Activated CD4-positive, alpha-beta memory T cell treated with anti-CD3 and anti-CD28 coated beads for 36 hours (primary cell): ENCODE measurements around the gene LMBR1. TPM values are rescaled to one million over a fixed set of nuclear protein-coding genes. Genes with fewer than 3 reads are reported as not detected.

Source experiments
- CTCF ChIA-PET: fragments of 350-600 bp; sonication (Branson Sonifier 250); formaldehyde crosslinking; loops from one replicate; lab custom pipeline; 2021; ENCODE audit warnings: antibody characterized with exemption, inconsistent platforms; lab: Charles Lee
- POLR2A ChIA-PET: fragments of 350-600 bp; sonication (Branson Sonifier 250); formaldehyde crosslinking; loops from one replicate; lab custom pipeline; 2021; ENCODE audit warnings: antibody characterized with exemption; lab: Charles Lee
- DNase-seq: peaks from one replicate; pipeline ENCODE4 v3.0.0-alpha.2; 2020
- H3K27ac Mint-ChIP-seq: one replicate; pipeline ENCODE4 v1.8.0; 2021; ENCODE audit warnings: mixed read lengths
- H3K27me3 Mint-ChIP-seq: one replicate; pipeline ENCODE4 v1.8.0; 2021; ENCODE audit warnings: mixed read lengths
- H3K36me3 Mint-ChIP-seq: one replicate; pipeline ENCODE4 v1.8.0; 2021; ENCODE audit warnings: mixed read lengths
- H3K4me1 Mint-ChIP-seq: one replicate; pipeline ENCODE4 v1.8.0; 2021; ENCODE audit warnings: low read depth, mixed read lengths
- H3K4me3 Mint-ChIP-seq: one replicate; pipeline ENCODE4 v1.8.0; 2021; ENCODE audit warnings: mild to moderate bottlenecking, mixed read lengths
- H3K9me3 Mint-ChIP-seq: one replicate; pipeline ENCODE4 v1.8.0; 2021; ENCODE audit warnings: mixed read lengths
- intact Hi-C: fragments of 100-400 bp; cut with micrococcal nuclease; formaldehyde crosslinking; loops from one replicate; pipeline ENCODE4 v1.15.1; 2023
- total RNA-seq, 2 experiments: library from RNA; stranded (reverse); gene quantifications; one replicate each; pipeline ENCODE4 v1.2.3, GENCODE V29; 2021

Gene LMBR1
- total RNA-seq, 2 experiments from 2014 or later, result 36.6 to 37.8 TPM

DNA sequence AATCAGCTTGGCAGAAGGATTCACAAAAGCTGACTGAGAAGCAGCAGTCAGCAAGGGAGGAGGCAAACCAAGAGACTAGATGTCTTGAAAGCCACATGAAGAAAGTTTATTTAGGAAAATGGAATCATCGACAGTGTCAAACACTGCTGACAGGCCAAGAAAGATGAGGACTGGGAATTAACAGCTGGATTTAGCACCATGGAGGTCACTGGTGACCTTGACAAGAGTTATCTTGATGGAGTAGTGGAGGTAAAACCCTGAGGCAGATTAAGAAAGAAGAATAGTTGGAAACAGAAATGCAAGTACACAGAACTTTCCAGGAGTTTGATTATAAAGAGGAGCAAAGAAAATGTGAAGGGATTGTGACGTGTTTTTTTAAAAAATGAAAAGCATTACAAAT lies 51.5 kb downstream of the LMBR1 start:
- POLR2A ChIA-PET, result no interaction called here
- CTCF ChIA-PET, result no interaction called here
- no peak for DNase-seq
- Mint-ChIP-seq H3K36me3 (peaks cover 7% of the 10 kb centered on the region), H3K4me3 (no peak overlapping the region), H3K27ac (no peak overlapping the region), H3K27me3 (no peaks in the 10 kb centered on the region), H3K9me3 (no peaks in the 10 kb centered on the region), H3K4me1 (peaks cover 12% of the 10 kb centered on the region)
- intact Hi-C loops, result no loop called here

DNA sequence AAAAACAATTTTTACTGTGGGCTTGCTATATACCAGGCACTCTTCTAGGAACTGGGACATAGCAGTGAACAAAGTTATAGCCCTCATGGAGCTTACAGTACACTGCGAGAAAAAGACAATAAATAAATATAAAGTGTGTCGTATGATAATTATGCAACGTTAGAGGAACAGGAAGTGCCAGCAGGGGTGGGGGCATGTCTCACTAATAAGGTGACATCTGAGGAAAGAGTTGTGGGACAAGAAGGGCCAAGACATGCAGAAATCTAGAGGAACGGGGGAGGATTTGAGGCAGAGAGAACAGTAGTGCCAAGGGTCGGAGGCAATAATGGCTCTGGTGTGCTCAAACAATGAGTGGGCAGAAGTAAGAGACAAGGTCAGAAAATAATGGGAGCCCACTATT lies 52.8 kb downstream of the LMBR1 start:
- no peak overlapping the region for H3K27ac Mint-ChIP-seq
- POLR2A ChIA-PET, result no interaction called here
- no peak overlapping the region for H3K4me3 Mint-ChIP-seq
- DNase-seq, result no peak
- intact Hi-C loops, result no loop called here
- peaks cover 7% of the 10 kb centered on the region for H3K36me3 Mint-ChIP-seq
- H3K27me3 Mint-ChIP-seq, result no peaks in the 10 kb centered on the region
- CTCF ChIA-PET, result no interaction called here
- H3K4me1 Mint-ChIP-seq, result peaks cover 6% of the 10 kb centered on the region
- no peaks in the 10 kb centered on the region for H3K9me3 Mint-ChIP-seq

DNA sequence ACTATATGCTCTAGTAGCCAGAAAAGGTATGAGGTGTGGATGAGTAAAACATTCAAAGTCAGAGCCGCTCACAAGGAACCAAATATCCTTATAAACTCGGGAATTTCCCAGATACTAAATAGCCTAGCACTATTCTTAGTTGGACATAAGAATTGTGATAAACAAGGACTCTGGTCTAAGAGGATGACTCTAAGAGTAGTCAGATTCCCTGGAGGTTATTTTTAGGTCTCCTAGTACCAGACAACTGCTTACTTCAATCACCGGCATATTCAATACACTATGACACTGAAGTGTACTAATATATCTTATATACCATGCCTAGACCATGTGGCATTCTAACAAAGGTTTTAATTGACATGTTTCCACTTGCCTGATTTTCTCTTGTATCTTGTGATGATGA lies 56.5 kb downstream of the LMBR1 start:
- H3K27me3 Mint-ChIP-seq, result no peaks in the 10 kb centered on the region
- POLR2A ChIA-PET, result no interaction called here
- CTCF ChIA-PET, result no interaction called here
- no peak for DNase-seq
- H3K4me1 Mint-ChIP-seq, result peaks cover 4% of the 10 kb centered on the region
- no peak overlapping the region for H3K4me3 Mint-ChIP-seq
- intact Hi-C loops, result no loop called here
- no peak overlapping the region for H3K27ac Mint-ChIP-seq
- no peaks in the 10 kb centered on the region for H3K9me3 Mint-ChIP-seq
- H3K36me3 Mint-ChIP-seq, result peaks cover 14% of the 10 kb centered on the region

DNA sequence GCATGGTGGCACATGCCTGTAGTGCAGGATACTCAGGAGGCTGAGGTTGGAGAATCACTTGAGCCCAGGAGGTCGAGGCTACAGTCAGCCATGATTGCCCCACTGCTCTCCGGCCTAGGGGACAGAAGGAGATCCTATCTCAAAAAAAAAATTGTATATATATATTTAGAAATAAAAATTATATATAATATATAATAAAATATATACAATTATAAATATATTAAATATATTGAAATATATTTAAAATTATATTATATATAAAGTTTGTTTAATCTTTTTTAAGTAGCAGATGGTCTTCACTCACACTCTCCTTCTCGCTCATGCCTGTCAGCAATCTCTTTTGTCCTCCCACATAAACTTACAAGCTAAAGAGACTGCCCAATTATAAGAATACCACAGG lies 58.5 kb downstream of the LMBR1 start:
- Mint-ChIP-seq H3K4me1 (no peaks in the 10 kb centered on the region), H3K27ac (no peak overlapping the region), H3K9me3 (no peaks in the 10 kb centered on the region), H3K4me3 (no peak overlapping the region), H3K36me3 (peaks cover 16% of the 10 kb centered on the region), H3K27me3 (no peaks in the 10 kb centered on the region)
- ChIA-PET POLR2A (no interaction called here), CTCF (no interaction called here)
- DNase-seq, result no peak
- intact Hi-C loops, result no loop called here

DNA sequence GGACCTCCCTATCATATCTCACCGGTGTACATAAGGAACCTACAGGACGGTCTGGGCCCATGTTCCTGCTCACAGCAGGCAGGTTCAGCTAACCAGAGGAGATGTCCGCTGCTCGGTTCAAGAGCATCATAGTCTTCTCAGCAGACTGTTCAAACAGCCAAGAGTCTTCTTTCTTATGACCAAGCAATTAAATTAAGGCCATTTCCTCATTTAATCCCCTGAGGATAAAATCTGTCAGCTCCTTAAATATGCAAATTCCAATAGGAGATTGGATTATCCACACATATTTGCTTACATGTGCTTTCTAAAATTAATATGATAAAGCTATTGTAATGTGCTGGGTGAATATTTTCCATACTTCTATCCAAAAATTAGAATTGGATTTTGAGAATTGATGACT lies 59.7 kb downstream of the LMBR1 start:
- Mint-ChIP-seq H3K4me1 (no peaks in the 10 kb centered on the region), H3K9me3 (no peaks in the 10 kb centered on the region), H3K4me3 (no peak overlapping the region), H3K27ac (no peak overlapping the region), H3K27me3 (no peaks in the 10 kb centered on the region), H3K36me3 (peaks cover 12% of the 10 kb centered on the region)
- ChIA-PET CTCF (no interaction called here), POLR2A (no interaction called here)
- intact Hi-C loops, result no loop called here
- DNase-seq, result no peak

DNA sequence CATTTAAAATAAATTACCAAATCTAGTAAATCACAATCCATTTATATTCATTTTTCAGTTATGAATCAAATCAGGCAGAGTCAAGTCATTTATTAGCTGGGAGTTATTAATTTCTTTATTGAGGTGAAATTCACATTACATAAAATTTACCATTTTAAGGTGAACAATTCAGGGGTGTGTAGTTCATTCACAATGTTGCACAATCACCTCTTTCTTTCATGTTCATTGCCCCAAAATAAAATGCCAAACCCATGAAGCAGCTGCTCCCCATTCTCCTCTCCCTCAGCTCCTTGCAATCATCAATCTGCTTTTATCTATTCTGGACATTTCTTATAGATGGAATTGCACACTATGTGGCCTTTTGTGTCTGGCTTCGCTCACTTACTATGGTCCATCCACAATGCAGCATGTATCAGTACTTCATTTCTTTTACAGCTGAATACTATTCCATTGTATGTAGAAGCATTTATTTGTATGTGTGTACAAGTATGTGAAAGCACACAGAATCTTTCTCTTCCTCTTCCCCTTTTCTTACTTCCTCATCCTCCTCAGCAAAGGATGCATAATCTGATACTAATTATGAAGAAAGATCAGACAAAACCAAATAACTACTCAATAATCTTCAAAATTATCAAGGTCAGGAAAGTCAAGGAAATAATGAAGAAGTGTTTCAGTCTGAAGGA lies 60.6 kb downstream of the LMBR1 start:
- ChIA-PET CTCF (no interaction called here), POLR2A (no interaction called here)
- no peaks in the 10 kb centered on the region for H3K9me3 Mint-ChIP-seq
- no peak overlapping the region for H3K27ac Mint-ChIP-seq
- no peak overlapping the region for H3K4me3 Mint-ChIP-seq
- H3K36me3 Mint-ChIP-seq, result peaks cover 10% of the 10 kb centered on the region
- intact Hi-C loops, result no loop called here
- no peak for DNase-seq
- no peaks in the 10 kb centered on the region for H3K27me3 Mint-ChIP-seq
- no peaks in the 10 kb centered on the region for H3K4me1 Mint-ChIP-seq

DNA sequence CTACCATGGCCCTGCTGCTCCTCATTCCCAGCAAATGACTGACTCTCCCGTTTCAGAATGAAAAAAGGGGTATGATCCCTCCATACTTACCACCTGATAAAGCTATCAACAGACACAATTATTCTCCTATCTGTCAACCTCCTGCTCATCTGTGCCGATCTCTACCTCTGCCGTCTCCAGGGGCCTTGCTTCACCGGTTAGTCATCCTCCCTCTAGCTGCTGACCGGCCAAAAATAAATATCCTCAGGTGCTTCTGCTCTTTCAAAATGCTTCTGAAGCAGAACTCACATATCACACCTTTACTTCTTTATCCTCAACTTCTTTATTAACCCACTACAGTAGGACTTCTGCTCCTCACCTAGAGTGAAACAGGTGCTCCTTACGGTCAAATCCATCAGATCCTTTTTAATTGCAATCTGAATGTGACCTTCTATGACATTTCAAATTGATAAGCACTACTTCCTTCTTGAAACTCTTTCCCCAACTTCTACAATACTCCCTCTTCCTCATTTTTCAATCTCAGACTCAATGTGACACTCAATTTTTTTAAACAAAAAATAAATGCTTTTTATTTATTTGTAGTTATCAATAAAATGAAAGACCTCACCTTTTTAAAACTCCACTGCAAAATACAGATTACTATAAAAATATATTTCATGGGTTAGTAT lies 63.2 kb downstream of the LMBR1 start:
- CTCF ChIA-PET, result no interaction called here
- Mint-ChIP-seq H3K4me1 (no peaks in the 10 kb centered on the region), H3K4me3 (no peak overlapping the region), H3K36me3 (peaks cover 10% of the 10 kb centered on the region), H3K27ac (no peak overlapping the region), H3K9me3 (no peaks in the 10 kb centered on the region), H3K27me3 (no peaks in the 10 kb centered on the region)
- DNase-seq, result no peak
- intact Hi-C loops, result no loop called here
- POLR2A ChIA-PET, result no interaction called here

DNA sequence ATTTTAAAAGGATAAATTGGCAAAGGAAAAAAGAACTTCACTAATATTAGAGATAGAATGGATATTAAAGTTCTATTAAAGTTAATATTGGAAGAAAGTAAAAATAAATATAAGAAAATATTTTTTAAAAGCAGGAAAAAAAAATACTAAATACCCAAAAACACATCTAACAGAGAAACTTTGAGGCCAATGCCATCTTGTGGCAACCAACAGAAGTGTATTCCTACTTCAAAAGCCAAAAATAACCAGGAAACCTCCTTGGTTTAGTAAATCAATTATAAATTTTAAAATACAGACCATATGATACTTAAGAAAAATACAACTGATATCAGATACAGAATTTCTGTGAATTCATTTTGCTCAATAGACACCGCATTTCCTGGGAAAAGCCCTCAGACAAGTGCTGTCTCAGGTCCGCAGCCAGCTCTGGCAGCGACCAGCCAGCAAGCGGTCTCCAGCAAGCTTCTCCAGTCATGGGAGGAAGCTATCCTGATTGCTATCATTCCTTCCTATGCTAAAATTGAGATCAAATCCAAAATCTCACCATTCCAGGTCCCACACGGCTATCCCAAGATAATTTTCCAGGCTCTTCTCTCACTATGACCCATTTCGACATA lies 65.3 kb downstream of the LMBR1 start:
- no peak for DNase-seq
- H3K4me1 Mint-ChIP-seq, result no peaks in the 10 kb centered on the region
- no peaks in the 10 kb centered on the region for H3K27me3 Mint-ChIP-seq
- ChIA-PET POLR2A (no interaction called here), CTCF (interaction anchor here (1.0 kb wide), 1 partner anchor 11 kb away, joined by 4 read pairs; no protein-coding TSS in a partner anchor)
- H3K36me3 Mint-ChIP-seq, result peaks cover 8% of the 10 kb centered on the region
- no peak overlapping the region for H3K4me3 Mint-ChIP-seq
- intact Hi-C loops, result no loop called here
- H3K9me3 Mint-ChIP-seq, result no peaks in the 10 kb centered on the region
- H3K27ac Mint-ChIP-seq, result no peak overlapping the region

DNA sequence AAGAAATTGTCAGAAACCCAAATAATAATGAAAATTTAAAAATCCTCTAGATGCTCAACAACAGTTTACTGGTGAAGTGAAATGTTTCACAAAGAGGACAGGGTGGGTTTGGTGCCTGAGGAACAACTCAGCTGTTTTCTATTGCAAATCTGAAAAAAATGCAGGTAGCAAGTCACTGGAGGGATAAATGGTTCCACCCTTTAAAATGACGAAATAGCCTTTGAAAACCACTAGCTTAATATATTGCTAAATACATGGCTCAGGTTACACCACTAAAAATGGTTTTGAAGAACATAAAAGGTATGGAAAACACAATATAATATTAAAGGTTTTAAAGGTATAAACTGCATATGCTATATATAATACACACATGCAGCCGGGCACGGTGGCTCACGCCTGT lies 69.5 kb downstream of the LMBR1 start:
- POLR2A ChIA-PET, result no interaction called here
- Mint-ChIP-seq H3K27me3 (no peaks in the 10 kb centered on the region), H3K36me3 (peaks cover 4% of the 10 kb centered on the region), H3K9me3 (no peaks in the 10 kb centered on the region), H3K4me1 (no peaks in the 10 kb centered on the region), H3K4me3 (no peak overlapping the region), H3K27ac (no peak overlapping the region)
- intact Hi-C loops, result loop anchor here (5.0 kb wide), 1 partner anchor 351 kb away; no protein-coding TSS in a partner anchor
- no peak for DNase-seq
- CTCF ChIA-PET, result no interaction called here

DNA sequence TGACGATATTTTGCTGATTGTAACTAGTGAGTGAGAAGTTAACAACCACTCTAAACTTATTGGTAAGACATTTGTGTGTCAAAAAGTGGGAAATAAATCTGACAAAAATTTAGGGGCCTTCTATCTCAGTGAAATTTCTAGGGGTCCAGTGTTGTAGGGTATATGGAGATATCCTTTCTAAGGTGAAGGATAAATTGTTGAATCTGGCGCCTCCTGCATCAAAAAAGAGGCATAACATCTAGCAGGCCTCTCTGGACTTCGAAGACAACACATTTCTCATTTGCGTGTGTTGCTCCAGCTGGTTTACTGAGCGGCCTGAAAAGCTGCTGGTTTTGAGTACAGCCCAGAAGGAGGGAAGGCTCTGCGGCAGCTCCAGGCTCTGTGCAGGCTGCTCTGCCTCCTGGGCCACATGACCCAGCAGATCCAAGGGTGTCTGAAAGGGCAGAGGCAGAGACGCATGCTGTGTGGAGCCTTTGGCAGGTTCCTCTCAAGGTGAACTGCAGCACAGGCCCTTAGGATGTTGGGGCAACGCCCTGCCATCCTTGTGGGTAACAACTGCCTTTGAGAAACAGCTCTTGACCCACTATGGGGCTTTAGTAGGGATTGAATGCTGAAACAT lies 72.4 kb downstream of the LMBR1 start:
- intact Hi-C loops, result loop anchor here (5.0 kb wide), 1 partner anchor 348 kb away; no protein-coding TSS in a partner anchor
- H3K27ac Mint-ChIP-seq, result no peak overlapping the region
- H3K36me3 Mint-ChIP-seq, result peaks cover 6% of the 10 kb centered on the region
- POLR2A ChIA-PET, result no interaction called here
- H3K27me3 Mint-ChIP-seq, result no peaks in the 10 kb centered on the region
- no peaks in the 10 kb centered on the region for H3K9me3 Mint-ChIP-seq
- no peak for DNase-seq
- H3K4me1 Mint-ChIP-seq, result peaks cover 2% of the 10 kb centered on the region
- CTCF ChIA-PET, result interaction anchor here (0.9 to 1.2 kb wide), 3 partner anchors 27 to 1022 kb away, joined by 3 to 4 read pairs (median 3); no protein-coding TSS in a partner anchor
- no peak overlapping the region for H3K4me3 Mint-ChIP-seq

DNA sequence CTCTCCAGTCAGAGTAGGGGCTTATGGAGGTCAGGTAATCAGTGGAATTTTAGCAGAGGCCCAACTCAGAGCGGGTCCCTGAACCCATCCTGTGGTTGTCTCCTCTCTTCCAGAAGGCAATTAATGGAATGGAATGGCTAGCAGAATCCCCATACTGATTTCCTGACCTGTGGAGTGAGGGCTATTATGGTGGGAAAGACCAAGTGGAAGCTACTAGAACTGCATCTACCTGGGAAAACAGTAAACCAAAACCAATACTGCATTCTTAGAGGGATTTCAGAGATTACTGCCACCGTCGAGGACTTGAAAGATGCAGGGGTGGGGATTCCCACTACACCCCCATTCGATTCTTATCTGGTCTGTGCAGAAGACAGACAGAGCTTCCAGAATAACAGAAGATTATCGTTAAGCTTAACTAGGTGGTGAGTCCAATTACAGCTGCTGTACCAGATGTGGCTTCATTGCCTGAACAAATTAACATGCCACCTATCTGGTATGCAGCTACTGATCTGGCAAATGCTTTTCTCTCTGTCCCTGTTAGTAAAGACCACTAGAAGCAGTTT lies 73.2 kb downstream of the LMBR1 start:
- intact Hi-C loops, result loop anchor here (5.0 kb wide), 2 partner anchors 348 to 1008 kb away; partner anchors contain the start of gene SHH
- no peak for DNase-seq
- Mint-ChIP-seq H3K27ac (no peak overlapping the region), H3K27me3 (no peaks in the 10 kb centered on the region), H3K4me3 (no peak overlapping the region), H3K4me1 (peaks cover 2% of the 10 kb centered on the region), H3K9me3 (no peaks in the 10 kb centered on the region), H3K36me3 (peaks cover 4% of the 10 kb centered on the region)
- ChIA-PET POLR2A (no interaction called here), CTCF (interaction anchor here (0.9 to 1.2 kb wide), 3 partner anchors 26 to 1021 kb away, joined by 3 to 4 read pairs (median 3); no protein-coding TSS in a partner anchor)

DNA sequence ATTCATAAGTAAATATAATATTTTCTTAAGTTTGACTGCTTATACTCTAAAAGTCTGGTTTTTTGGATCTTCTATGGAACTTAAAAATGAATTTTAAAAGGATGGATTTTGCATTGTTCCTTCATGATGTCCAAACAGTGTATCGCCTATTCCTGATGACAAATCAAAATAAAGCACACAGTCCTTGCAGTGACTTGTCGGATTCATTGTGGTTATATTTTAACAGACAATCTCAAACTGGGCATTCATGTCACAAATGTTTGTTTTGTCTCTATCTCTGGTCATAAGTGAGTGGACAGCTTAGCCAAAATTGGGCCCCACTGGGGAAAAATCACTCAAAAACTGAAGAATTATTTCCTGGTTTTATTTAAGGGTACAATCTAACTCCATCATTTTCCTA lies 74.8 kb downstream of the LMBR1 start:
- DNase-seq, result no peak
- H3K4me1 Mint-ChIP-seq, result peaks cover 2% of the 10 kb centered on the region
- H3K27ac Mint-ChIP-seq, result no peak overlapping the region
- no peak overlapping the region for H3K4me3 Mint-ChIP-seq
- H3K9me3 Mint-ChIP-seq, result no peaks in the 10 kb centered on the region
- peaks cover 4% of the 10 kb centered on the region for H3K36me3 Mint-ChIP-seq
- H3K27me3 Mint-ChIP-seq, result no peaks in the 10 kb centered on the region
- ChIA-PET POLR2A (no interaction called here), CTCF (interaction anchor here (1.0 kb wide), 1 partner anchor 40 kb away, joined by 3 read pairs; no protein-coding TSS in a partner anchor)
- intact Hi-C loops, result loop anchor here (5.0 kb wide), 1 partner anchor 1006 kb away; the partner anchor contains the start of gene SHH
